NCI-H1436 (cell line): ENCODE measurements around the gene SPATA13.

Source experiments
- DNase-seq: peaks from one replicate; lab custom pipeline; 2025; lab: John Stamatoyannopoulos, UW

The SPATA13 gene

DNA sequence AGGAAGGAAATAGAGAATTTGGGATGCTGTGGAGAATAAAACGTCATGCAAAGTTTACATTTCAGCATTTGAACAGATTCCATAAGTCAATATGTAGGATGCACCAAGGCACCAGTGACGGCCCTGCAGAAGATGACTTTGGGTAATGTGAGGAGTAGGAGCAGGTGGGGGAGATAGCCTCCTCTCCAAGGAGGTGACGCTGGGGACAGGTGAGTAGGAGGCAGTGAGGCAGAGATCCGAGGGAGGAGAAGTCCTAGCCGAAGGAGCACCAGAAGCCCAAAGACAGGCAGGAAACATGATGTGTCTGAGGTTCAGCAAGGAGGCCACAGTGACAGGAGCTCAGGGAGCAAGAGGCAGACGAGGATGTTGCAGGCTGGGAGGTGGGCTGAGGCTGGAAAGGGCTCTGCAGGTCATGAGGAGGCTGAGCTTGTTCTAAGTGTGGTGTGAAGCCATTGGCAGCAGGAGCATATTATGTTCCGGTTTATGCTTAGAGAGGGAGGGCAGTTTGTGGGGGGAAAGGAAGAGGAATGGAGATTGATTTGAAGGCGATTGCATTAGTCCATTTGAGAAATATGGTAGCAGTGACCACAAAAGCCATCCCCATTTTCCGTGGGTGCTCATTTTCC lies 93.1 kb downstream of the SPATA13 start:
- no peak for DNase-seq

DNA sequence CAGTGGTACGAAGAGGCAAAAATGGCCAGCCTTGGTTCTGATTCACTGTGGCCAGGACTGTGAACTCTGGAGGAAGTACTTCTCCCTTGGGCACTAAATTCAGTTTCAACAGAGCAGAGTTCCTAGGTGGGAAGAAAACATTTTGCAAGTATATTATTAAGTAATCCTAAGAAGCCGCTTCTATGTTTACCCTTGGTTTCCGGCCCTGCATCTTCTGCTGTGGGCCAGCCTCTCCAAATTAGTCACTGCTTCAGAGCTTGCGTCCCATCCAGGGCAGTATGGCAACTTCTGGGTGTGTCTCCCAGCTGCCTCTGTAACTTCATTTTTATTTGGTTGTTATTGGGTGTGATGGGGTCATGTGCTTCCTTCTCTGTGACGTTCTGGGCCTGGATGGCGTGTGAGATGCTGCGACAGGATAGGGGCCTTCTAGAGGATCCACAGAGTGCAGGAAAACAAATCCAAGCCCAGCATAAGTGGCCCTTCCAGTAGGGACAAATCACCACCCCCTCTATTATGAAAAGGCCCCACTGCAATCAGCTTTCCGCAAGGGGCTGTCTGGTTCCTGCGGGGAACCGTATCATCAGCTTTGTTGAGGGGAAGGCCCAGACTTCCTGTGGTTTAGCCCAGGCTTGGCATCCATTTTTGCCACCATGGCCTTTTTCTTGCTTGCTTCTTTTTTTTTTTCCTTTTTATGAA lies 93.8 kb downstream of the SPATA13 start:
- no peak for DNase-seq

DNA sequence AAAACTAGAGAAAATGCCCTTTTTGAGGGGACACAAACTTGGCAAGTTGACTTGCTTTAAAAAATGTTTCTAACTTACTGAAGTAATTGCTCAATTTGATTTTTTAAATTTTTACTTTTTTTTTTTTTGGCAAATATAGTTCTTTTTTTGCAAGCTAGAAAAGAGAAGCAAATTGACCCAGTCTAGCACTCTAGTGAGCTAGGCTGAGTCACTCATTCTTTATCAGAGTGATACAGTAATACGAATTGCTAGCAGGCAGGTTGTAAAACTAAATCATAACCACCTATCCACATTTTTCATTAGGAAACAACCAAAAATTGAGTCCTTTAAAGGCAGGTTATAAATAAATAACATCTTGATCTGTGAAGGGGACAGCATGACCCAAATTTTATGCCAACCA lies 97.0 kb downstream of the SPATA13 start:
- DNase-seq = no peak

DNA sequence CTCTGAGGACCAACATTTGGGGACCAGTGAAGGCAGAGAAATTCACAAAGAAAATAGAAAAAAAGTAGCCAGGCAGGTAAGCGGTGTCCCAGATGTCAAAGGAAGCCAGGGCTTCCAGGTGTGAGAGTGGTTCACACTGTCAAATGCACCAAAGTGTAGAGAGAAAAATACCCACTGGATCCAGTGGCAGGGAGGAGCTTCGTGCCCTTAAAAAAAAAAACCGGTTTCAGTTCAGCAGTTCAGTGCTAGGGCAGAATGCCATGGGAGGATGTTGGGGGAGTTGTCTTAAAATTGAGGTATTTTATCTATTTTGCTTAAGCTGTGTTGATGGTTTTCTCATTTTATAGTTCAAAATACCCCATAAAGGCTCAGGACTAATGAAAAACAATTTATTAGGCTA lies 101.0 kb downstream of the SPATA13 start:
- no peak for DNase-seq

DNA sequence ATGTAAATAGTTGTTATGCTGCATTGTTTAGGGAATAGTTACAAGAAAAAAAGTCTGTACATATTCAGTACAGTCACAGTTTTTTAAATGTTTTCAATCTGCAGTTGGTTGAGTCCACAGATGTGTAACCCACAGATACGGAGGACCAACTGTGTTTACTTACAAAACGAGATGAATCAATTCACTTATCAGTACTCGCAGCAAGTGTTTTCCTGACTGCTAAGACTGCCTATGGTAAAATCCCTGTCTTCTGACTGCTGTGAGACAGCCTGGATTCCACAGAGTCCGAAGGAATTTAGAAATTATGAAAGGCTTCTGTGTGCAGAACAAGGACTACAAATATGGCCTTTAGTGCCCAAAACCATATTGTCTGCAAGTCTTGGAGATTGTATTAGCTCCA lies 103.1 kb downstream of the SPATA13 start:
- no peak for DNase-seq

DNA sequence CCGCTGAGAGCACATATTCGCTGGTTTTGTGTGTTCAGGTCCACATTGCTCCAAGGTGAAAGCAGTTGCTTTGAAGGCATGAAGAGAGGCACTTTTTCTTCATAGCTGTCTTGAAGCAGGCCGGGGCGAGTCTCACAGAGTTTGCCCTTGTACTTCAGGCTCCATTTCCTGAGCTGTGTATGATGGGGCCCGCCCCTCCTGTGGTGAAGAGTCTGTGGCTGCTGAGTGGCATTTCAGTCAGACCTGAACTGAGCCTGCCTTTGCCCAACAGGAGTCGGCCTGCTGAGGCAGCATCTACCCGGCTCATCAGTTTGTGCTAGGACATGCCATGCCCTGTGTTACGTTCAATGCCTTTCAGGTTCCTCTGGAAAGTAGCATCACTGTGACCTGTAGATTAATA lies 104.5 kb downstream of the SPATA13 start:
- no peak for DNase-seq

DNA sequence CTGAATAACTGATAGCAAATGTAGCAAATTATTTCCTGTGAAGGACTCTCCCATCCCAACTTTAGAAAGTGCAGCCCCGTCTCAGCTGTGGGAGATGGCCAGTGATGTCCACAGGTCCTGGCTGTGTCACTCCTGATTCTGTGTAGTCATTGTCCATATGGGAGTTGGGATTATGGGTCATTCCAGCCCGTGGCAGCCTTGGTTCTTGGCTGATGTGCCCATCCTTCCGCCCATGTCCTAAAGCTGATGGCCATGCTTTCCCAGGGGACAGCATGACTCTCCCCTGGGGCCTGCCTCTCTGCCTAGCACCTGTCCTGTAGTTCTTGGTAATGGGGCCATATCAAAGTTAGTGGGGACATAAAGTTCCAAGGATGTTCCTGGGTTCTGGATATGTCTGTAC lies 104.9 kb downstream of the SPATA13 start:
- no peak for DNase-seq

DNA sequence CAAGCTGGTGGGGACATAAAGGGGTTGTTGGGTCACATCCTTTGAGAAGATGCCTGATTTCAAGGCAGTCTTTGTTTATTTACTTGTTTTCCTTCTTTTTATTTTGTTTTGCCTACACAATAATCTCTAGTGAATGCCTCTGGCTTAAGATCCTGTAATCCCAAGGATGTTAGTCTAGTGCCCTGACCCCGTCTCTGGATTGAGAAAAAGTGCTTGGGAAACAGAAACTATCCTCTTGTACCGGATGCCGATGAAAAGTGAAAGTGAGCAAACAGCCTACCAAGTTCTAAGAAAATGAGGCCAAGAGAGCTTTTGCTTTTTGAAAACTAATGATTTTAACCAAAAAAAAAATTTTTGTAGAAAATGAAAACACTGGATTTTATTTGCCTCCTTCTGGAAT lies 106.8 kb downstream of the SPATA13 start:
- DNase-seq = no peak

DNA sequence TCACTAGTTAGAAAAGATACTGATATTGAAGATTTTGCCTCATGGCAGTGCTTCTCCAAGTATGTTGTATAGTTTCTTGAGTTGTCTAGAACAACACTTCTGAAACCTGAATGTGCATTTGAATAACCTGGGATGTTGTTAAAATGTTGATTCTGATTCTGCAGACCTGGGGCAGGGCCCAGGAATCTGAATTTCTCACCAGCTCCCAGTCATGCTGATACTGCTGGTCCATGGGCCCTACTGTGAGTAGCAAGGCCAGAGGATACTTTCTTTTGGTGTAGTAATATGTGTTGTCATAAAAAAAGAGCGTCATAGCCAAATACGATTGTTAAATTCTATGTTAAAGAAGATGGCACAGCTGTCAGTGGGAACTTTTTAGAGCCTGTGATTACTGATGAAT lies 107.3 kb downstream of the SPATA13 start:
- DNase-seq = no peak

DNA sequence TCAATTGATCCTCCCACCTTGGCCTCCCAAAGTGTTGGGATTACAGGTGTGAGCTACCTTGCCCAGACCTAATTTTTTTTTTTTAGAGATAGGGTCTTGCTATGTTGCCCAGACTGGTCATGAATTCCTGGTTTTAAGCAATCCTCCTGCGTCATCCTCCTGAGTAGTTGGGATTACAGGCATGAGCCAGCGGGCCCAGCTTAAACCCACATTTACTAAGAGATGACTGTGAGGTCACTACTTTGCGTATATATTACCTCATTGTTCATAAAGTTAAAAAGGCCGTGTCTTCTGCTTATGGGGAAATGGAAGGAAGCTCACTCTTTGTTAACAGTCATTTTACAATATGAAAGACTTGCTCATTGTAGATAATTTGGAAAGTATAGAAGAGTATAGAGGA lies 109.3 kb downstream of the SPATA13 start:
- DNase-seq = no peak

DNA sequence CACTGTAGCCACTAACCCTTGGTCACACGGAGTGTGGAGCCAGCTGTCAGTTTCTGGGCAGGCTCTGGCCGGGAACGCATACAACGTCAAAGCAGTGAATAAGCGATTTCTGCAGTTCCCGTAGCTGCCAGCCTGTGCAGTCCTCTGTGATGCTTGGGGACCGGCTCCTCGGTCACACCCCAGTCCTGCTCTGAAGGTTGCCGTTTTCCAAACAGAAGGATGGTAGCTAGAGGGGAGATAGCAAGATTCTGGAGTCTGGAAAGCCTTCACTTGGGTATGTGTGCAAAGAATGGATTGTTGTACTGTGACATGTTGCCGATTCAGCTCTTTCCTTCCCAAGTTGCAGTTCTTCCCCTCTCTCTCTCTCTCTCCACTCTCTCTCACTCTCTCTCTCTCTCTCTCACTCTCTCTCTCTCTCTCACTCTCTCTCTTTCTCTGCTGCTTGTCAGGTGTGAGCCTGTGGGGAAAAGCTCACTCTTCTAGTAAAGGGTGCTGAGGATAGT lies 110.2 kb downstream of the SPATA13 start:
- DNase-seq = no peak

DNA sequence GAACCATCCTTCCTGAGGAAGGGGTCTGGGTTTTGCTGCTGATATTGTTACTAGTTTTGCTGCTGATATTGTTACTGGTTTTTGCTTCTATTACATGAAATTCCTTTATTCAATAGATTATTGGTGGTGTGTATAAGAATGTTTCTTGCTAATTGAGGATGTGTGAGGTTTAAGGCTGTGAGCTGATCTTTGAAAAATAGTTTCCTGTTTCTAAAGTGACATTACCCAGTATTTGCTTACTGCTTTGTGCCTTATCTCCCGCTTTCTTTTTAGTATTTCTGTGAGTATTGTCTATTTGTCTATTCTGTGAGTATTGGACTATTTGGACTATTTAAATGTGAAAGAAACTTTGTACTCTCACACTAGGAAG lies 110.7 kb downstream of the SPATA13 start:
- DNase-seq = no peak

DNA sequence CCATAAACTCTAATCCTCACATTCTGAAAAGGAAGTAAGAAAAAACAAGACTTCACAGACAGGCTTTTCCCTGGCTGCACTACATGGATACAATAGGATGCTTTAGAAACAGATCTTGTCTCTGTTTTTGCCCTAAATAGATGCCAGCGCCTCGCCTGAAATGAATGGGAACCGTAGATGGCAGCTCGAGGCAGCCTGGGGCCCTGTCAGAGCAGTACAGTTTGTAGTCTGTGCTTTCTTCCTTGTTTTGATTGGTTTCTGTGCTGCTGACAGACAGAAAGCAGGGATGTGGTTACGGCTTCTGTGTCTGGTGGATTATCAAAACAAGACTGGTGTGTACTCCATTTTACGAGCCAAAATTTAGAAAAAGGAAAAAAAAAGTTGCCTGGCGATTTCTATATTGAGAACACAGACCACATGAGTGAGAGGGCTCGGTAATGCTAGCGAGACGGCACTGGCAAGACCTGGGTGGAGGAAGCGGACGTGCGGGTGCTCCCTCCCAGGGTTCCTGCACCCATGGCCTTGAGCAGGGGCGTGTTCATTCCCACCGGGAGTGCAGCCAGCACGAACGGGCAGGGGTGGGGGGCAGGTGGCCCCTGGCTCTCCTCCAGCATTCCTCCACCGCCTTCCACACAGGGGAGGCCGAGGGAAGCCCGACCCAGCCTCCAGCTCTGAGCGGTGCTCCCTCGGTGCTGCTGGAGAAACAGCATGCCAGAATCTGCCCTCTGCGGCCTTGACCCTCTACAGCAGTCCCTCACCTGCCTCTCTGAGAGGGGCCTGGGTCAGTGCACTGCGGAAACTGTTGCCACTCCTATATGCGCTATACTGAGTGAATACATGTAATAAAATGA lies 111.3 kb downstream of the SPATA13 start:
- DNase-seq = no peak

DNA sequence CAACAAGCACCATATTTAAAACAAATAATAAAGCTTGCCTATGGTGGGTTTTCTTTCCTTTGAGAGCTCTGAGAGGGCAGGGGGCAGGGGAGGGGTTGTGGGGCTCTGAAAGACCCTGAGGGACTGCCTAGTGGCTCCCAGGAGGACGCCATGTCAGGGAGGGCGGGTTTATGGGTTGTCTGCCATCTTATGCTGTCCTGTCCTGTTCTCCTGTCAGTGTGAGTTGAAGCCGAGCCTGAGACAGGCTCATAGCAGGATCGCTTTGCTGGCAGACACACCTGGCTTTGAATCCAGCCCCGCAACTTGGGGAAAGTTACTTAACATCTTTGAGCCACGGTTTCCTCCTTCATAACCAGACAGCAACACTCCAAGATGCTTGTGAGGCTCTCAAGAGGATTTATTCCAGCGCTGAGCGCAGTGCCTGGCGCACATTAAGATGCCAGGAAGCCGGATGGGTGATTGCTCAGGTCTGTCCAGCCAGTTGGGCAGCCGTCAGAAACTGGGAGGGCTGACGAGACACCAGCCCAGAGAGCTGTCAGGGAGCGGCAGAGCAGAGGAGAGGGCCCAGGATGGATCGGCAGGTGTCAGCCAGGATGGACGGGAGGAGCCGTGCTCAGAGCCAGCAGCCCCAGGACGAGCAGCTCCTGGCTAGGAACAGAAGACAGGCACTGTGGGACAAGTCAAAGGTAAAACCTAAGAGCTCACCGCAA lies 112.1 kb downstream of the SPATA13 start:
- no peak for DNase-seq

DNA sequence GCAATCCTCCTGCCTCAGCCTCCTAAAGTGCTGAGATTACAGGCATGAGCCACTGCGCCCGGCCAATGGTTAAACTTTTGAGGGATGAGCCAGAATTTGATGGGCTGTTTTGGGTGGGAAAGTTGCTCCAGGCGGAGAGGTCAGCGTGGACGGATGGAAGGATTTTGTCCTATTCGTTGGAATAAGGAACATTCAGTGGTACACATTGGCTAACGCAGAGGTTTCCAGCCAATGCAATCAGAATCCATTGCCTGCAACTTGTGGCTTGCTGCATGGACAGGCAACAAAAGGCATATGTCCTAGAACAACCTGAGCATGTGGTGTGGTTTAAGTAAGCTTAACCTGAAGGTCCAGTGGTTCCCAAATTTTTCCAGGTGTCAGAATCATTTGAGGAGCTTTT lies 113.4 kb downstream of the SPATA13 start:
- no peak for DNase-seq

DNA sequence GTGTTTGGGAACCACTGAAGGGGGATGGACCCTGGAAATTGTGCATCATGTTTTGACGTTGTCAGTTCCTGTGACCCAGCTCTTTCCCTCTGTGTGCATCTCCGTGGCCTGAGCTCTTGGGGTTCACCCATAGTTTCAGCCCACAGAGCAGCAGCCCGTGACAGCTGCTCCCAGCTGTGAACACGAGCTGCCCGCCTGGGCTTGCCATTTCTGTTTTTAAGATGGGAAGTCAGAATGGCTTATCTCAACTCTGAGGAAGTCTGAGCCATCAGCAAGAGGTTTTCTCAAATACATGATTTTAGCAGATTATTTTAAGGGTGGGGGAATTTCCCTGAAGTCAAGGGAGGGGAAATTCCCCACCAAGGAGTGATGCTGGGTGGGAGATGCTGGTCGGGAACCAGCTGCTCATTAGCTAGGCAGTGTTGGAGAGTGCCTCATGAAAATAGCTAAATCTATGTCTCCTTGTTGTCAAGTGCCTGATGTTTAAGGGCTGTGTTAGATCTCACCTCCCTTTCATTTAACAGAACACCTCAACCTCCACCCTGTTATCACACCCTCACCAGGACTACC lies 114.0 kb downstream of the SPATA13 start:
- no peak for DNase-seq

DNA sequence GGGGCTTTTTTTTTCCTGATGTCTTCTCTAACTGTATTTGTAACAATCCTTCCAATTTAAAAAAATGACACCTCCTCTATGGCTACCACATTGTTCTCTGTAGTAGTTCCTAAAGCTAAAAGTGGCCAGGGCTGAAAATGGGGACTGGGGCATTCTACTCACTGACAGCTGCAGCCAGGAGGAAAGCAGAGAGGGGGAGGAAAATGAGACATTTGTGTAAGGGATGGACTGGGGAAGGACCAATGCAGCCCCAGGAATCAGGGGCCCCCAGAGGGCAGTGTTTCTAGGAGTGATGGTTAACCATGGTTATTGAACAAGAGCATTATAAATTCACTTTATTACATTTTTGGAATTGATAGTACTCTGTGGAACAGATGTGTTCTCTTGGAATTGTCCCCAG lies 114.5 kb downstream of the SPATA13 start:
- DNase-seq = no peak

DNA sequence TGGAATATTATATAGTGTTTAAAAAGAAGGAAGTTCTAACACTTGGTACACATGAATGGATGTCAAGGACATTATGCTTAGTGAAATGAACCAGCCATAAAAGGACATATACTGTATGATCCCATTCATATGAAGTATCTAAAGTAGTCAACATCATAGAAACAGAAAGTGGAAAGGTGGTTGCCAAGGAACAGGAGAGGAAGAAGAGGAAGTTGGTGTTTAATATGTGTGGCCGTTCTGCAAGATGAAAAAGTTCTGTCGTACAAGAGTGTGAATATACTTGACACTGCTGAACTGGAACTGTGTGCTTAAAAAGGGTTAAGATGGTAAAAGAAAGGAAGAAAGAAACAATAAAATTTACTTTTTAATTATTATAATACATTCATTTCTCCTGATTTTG lies 115.8 kb downstream of the SPATA13 start:
- DNase-seq = no peak

DNA sequence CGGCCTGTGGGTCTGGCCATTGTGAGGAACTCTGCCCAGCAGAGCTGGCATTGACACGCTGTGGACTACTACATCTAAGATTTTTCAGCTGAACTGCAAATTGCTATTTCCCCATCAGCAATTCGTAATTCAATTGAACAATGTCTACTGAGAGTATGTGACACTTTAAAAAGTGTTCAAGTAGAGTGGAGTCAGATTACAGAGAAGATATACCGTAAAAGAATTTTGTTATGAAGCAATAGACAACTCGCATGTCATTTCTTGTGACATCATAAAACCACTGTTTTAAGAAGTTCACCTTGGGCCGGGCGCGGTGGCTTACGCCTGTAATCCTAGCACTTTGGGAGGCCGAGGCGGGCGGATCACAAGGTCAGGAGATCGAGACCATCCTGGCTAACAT lies 116.3 kb downstream of the SPATA13 start:
- DNase-seq = no peak

DNA sequence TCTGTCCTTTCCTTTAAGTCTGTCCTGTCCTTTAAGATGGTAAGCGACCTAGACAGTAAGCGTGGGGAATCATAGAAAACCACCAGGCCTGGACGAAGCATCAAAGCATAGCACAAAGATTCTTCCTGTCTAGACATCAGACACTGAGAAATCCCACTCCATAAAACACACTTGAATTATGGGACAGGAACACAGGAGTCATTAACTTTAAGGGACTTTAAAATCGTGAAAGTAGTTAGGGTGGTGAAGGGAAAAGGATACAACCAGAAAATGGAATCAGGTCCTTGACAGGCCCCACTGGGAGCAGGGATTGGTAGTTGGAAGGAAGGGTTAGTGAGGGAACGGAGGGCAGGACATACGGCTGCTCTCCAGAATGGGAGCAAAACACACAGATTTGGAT lies 117.2 kb downstream of the SPATA13 start:
- no peak for DNase-seq

DNA sequence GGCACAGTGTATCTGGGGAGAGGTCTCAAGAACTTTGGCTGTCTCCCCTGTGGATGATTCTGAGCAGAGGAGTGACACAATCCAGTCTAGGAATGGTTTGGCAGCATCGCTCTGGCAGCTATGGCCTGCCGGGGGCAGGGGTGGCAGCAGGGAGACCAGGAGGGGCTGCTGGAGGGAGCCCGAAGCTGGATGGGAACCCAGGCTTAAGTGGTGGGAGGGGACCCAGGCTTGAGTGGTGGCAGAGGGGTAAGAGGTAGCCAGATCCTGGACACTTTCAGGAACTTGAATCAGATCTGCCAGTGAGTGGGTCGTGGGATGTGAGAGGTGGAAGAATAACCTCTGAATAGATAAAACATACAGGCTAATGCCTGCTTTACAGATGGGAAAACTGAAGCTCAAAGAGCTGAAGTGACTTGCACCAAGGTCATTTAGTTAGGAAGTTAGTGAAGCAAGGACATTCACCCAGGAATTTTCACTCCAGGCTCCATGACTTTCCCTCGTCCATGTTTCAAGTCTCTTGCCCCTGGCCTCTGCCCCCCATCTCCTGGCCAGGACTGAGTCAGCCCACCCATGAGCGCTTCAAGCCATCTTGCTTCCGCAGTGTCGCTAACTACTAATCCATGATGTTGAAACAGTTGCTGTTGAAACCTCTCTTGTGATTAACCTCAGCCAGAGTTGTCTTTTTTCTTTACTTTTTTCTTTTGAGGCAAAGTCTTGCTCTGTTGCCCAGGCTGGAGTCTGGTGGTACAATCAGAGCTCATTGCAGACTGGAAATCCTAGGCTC lies 119.0 kb downstream of the SPATA13 start:
- no peak for DNase-seq
